CD8-positive, alpha-beta memory T cell (primary cell): ENCODE measurements around the gene B4GALNT4. TPM values are rescaled to one million over a fixed set of nuclear protein-coding genes. Genes with fewer than 3 reads are reported as not detected.
A peak's percentile ranks its signal among the peaks of the same experiment; 100 is the strongest.
"Not testable (repeated sequence)": the region's sequence is repeated elsewhere in the genome, so short reads cannot be mapped to it uniquely, and the experiment has no call there.

Experiments
- CTCF ChIA-PET: fragments of 350-600 bp; sonication (Branson Sonifier 250); formaldehyde crosslinking; loops from one replicate; lab custom pipeline; 2021; ENCODE audit warnings: antibody characterized with exemption; lab: Charles Lee
- POLR2A ChIA-PET: fragments of 350-600 bp; sonication (Branson Sonifier 250); formaldehyde crosslinking; loops from one replicate; lab custom pipeline; 2021; ENCODE audit warnings: antibody characterized with exemption; lab: Charles Lee
- DNase-seq, 5 donors: peaks; one replicate each; pipeline versions ENCODE4 v3.0.0 to v3.0.0-alpha.2; 2020 to 2022; ENCODE audit warnings: mixed read lengths in 1 of 5
- H3K27ac ChIP-seq: one replicate; pipeline ENCODE4 v1.7.0; 2013; ENCODE audit warnings: low read depth, mild to moderate bottlenecking, low read length, moderate library complexity
- H3K27me3 ChIP-seq: 2 replicates; pipeline ENCODE4 v1.7.0; 2013; ENCODE audit warnings: low read length, mild to moderate bottlenecking; ENCODE audit not compliant: insufficient read depth, poor library complexity, severe bottlenecking
- H3K36me3 ChIP-seq: 2 replicates; pipeline ENCODE4 v1.7.0; 2013; ENCODE audit warnings: mild to moderate bottlenecking, low read length, moderate library complexity; ENCODE audit not compliant: insufficient read depth
- H3K4me1 ChIP-seq: 2 replicates; pipeline ENCODE4 v1.7.0; 2013; ENCODE audit warnings: mild to moderate bottlenecking, low read length, moderate library complexity; ENCODE audit not compliant: insufficient read depth
- H3K4me3 ChIP-seq: 2 replicates; pipeline ENCODE4 v1.7.0; 2013; ENCODE audit warnings: mild to moderate bottlenecking, low read length
- H3K9me3 ChIP-seq: 2 replicates; pipeline ENCODE4 v1.7.0; 2013; ENCODE audit warnings: mild to moderate bottlenecking, low read length
- H3K27ac Mint-ChIP-seq, 8 donors: one replicate each; pipeline ENCODE4 v1.8.0; 2020 to 2021; ENCODE audit warnings: mixed read lengths in 8 of 8, mild to moderate bottlenecking in 6 of 8, inconsistent platforms in 3 of 8, moderate library complexity in 3 of 8
- H3K27me3 Mint-ChIP-seq, 2 donors: one replicate each; pipeline ENCODE4 v1.8.0; 2020 to 2021; ENCODE audit warnings: mixed read lengths in 2 of 2, mild to moderate bottlenecking in 1 of 2, moderate library complexity in 1 of 2
- H3K36me3 Mint-ChIP-seq, 3 donors: one replicate each; pipeline ENCODE4 v1.8.0; 2020 to 2021; ENCODE audit warnings: mixed read lengths in 3 of 3, inconsistent platforms in 1 of 3, mild to moderate bottlenecking in 1 of 3
- H3K4me1 Mint-ChIP-seq, 3 donors: one replicate each; pipeline ENCODE4 v1.8.0; 2020 to 2021; ENCODE audit warnings: mixed read lengths in 3 of 3, inconsistent platforms in 1 of 3, mild to moderate bottlenecking in 1 of 3
- H3K4me3 Mint-ChIP-seq, 7 donors: one replicate each; pipeline ENCODE4 v1.8.0; 2020 to 2021; ENCODE audit warnings: mixed read lengths in 7 of 7, mild to moderate bottlenecking in 6 of 7, moderate library complexity in 4 of 7, inconsistent platforms in 2 of 7
- H3K9me3 Mint-ChIP-seq, 5 donors: one replicate each; pipeline ENCODE4 v1.8.0; 2020 to 2022; ENCODE audit warnings: mixed read lengths in 5 of 5, mild to moderate bottlenecking in 3 of 5, moderate library complexity in 2 of 5, inconsistent platforms in 1 of 5
- polyA plus RNA-seq: library from polyadenylated mRNA; unstranded; fragments of 300-500 nt; fragmentation: Illumina TruSeq; gene quantifications from one replicate; pipeline ENCODE4 v1.2.3, GENCODE V29; 2021
- total RNA-seq, 2 experiments: library from RNA; stranded (reverse); gene quantifications; one replicate each; pipeline ENCODE4 v1.2.3, GENCODE V29; 2021

Gene B4GALNT4
- total and polyA plus RNA-seq, 3 experiments from 2014 or later = 0.31 to 0.81 (median 0.47) TPM

- H3K27me3 ChIP-seq = no peaks in the 10 kb centered on the region
- POLR2A ChIA-PET = interaction anchor here (0.6 kb wide), 1 partner anchor 42 kb away, joined by 3 read pairs; the partner anchor contains the start of gene PGGHG
- Mint-ChIP-seq H3K4me1 (peaks cover 52 to 60% (median 57%) of the 10 kb centered on the region in 3 donors), H3K36me3 (no peaks in the 10 kb centered on the region), H3K4me3 (peak overlapping the region; percentile 40 to 84 (median 73)), H3K27me3 (no peaks in the 10 kb centered on the region), H3K9me3 (no peaks in the 10 kb centered on the region), H3K27ac (peak overlapping the region; percentile 24 to 95 (median 70))
- H3K4me1 ChIP-seq = peaks cover 43% of the 10 kb centered on the region
- CTCF ChIA-PET = interaction anchor here (1.1 kb wide), 1 partner anchor 81 kb away, joined by 3 read pairs; no protein-coding TSS in a partner anchor
- H3K9me3 ChIP-seq = no peaks in the 10 kb centered on the region
- no peak for DNase-seq
- H3K4me3 ChIP-seq = peak overlapping the region; percentile 41
- H3K27ac ChIP-seq = no peak overlapping the region
- H3K36me3 ChIP-seq = no peaks in the 10 kb centered on the region
These were observed 37.8 kb upstream of the B4GALNT4 start for GRCh38 chr11:331358-332060.

- ChIA-PET POLR2A (no interaction called here), CTCF (no interaction called here)
- Histone ChIP-seq H3K9me3 (no peaks in the 10 kb centered on the region), H3K36me3 (no peaks in the 10 kb centered on the region), H3K27ac (no peak overlapping the region), H3K27me3 (no peaks in the 10 kb centered on the region), H3K4me3 (no peak overlapping the region), H3K4me1 (peaks cover 43% of the 10 kb centered on the region)
- Mint-ChIP-seq H3K36me3 (no peaks in the 10 kb centered on the region), H3K4me1 (peaks cover 45 to 51% (median 49%) of the 10 kb centered on the region in 3 donors), H3K27ac (peak overlapping the region in 2 of 8 donors; percentile 60 to 80), H3K9me3 (no peaks in the 10 kb centered on the region), H3K4me3 (peak overlapping the region in 3 of 7 donors; percentile 24 to 55 (median 43)), H3K27me3 (no peaks in the 10 kb centered on the region)
- no peak for DNase-seq
These were observed 36.4 kb upstream of the B4GALNT4 start for GRCh38 chr11:332651-333480.

- H3K36me3 Mint-ChIP-seq, CTCF ChIA-PET, H3K27ac ChIP-seq, H3K36me3 ChIP-seq, H3K27me3 ChIP-seq, DNase-seq, H3K9me3 ChIP-seq, H3K4me3 Mint-ChIP-seq, H3K27me3 Mint-ChIP-seq, H3K9me3 Mint-ChIP-seq, H3K4me3 ChIP-seq, POLR2A ChIA-PET: not testable (repeated sequence)
- peaks cover 45% of the 10 kb centered on the region in 3 donors for H3K4me1 Mint-ChIP-seq
- peaks cover 43% of the 10 kb centered on the region for H3K4me1 ChIP-seq
- peak overlapping the region in 1 of 8 donors; percentile 80 for H3K27ac Mint-ChIP-seq
These were observed 35.6 kb upstream of the B4GALNT4 start for GRCh38 chr11:333616-334263.

DNA sequence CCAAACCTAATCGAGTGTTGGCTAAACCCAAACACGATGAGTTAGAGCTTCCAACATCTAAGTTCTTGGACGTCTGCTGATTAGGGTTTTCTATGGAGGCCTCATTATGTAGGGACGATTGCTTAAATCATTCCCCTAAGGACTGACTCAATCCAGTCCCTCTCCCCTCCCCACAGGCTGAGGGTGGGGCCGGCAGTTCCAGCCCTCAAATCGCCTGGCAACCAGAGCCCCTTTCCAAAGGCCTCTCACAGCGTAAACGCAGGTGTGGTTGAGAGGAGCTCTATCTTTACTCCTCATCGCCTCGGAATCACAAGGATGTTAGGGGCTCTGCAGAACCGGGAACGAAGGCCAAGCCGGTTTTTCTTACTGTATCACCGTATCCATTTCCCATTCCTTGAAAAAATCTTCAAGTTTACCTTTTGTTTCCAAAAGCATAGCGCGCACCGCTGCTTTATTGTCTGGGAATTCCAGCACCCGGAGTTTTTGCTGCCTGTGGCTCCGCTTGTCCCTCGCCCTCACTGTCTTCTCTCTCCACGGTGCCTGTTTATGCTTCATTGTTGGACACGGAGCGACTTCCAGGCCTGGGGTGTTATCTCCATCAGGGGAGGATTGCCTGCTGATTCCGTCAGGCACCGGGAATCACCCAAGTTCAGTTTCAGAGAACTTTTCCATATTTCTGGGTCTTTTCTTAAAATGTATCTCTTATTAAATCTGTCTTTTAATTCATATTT, 34.9 kb upstream of the B4GALNT4 start:
- Mint-ChIP-seq H3K27me3 (no peaks in the 10 kb centered on the region), H3K4me1 (peaks cover 39 to 41% (median 39%) of the 10 kb centered on the region in 3 donors), H3K36me3 (no peaks in the 10 kb centered on the region), H3K27ac (no peak overlapping the region), H3K4me3 (no peak overlapping the region), H3K9me3 (no peaks in the 10 kb centered on the region)
- Histone ChIP-seq H3K36me3 (no peaks in the 10 kb centered on the region), H3K4me1 (peaks cover 41% of the 10 kb centered on the region), H3K9me3 (no peaks in the 10 kb centered on the region), H3K27me3 (no peaks in the 10 kb centered on the region), H3K27ac (no peak overlapping the region), H3K4me3 (no peak overlapping the region)
- ChIA-PET POLR2A (no interaction called here), CTCF (no interaction called here)
- DNase-seq = no peak

- no peak overlapping the region for H3K4me3 Mint-ChIP-seq
- Histone ChIP-seq H3K27me3 (no peaks in the 10 kb centered on the region), H3K36me3 (no peaks in the 10 kb centered on the region), H3K4me1 (peaks cover 25% of the 10 kb centered on the region), H3K9me3 (no peaks in the 10 kb centered on the region), H3K27ac (no peak overlapping the region), H3K4me3 (no peak overlapping the region)
- peak overlapping the region in 3 of 8 donors; percentile 7 to 59 (median 58) for H3K27ac Mint-ChIP-seq
- ChIA-PET POLR2A (interaction anchor here (1.0 kb wide), 1 partner anchor 24 kb away, joined by 3 read pairs; no protein-coding TSS in a partner anchor), CTCF (no interaction called here)
- H3K27me3 Mint-ChIP-seq = peaks cover 0 to 1% of the 10 kb centered on the region in 2 donors
- no peaks in the 10 kb centered on the region for H3K36me3 Mint-ChIP-seq
- H3K9me3 Mint-ChIP-seq = no peaks in the 10 kb centered on the region
- peaks cover 23 to 29% (median 26%) of the 10 kb centered on the region in 3 donors for H3K4me1 Mint-ChIP-seq
- DNase-seq = no peak
These were observed 33.3 kb upstream of the B4GALNT4 start for GRCh38 chr11:335779-336658.

DNA sequence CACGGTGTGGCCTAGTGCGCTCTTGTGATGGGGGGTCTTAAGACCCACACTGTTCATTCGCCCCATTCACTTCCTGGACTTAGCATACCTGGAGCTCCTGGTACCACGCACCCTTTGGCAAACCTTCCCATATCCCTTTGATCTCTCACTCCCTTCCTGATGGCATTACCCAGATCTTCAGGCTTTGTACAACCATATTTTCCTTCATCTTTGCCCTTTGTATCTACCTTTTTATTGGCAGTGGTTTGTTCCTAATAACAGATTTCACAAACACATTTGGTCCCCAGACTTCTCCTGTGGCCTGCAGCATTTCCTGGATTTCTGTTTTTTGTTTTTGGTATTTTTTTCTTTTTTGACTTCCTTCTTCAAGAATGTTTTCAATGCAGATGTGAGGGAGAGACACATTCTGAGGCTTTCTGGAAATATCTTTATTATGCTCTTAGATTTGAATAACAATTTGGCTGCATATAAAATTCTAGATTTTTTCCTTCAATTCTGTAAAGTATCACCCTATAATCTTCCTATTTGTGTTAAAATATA, 32.6 kb upstream of the B4GALNT4 start:
- Mint-ChIP-seq H3K9me3 (no peaks in the 10 kb centered on the region), H3K27me3 (peaks cover 0 to 3% of the 10 kb centered on the region in 2 donors), H3K27ac (peak overlapping the region in 2 of 8 donors; percentile 18 to 43), H3K36me3 (no peaks in the 10 kb centered on the region), H3K4me3 (no peak overlapping the region), H3K4me1 (peaks cover 16 to 21% (median 19%) of the 10 kb centered on the region in 3 donors)
- Histone ChIP-seq H3K4me1 (peaks cover 18% of the 10 kb centered on the region), H3K27me3 (no peaks in the 10 kb centered on the region), H3K4me3 (no peak overlapping the region), H3K27ac (no peak overlapping the region), H3K36me3 (no peaks in the 10 kb centered on the region), H3K9me3 (no peaks in the 10 kb centered on the region)
- CTCF ChIA-PET = no interaction called here
- POLR2A ChIA-PET = no interaction called here
- DNase-seq = no peak

DNA sequence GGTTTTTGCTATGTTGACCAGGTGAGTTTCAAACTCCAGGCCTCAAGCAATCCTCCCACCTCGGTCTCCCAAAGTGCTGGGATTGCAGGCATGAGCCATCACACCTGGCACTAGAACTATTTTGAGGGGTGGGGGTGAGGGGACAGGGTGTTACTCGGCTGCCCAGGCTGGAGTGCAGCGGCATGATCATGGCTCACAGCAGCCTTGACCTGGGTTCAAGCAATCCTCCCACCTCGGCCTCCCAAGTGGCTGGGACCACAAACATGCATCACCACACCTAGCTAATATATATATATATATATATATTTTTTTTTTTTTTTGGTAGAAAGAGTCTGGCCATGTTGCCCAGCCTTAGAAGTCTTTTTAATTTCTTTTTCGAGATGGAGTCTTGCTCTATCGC, 31.6 kb upstream of the B4GALNT4 start:
- no peak for DNase-seq
- H3K27ac Mint-ChIP-seq = no peak overlapping the region
- H3K9me3 Mint-ChIP-seq = no peaks in the 10 kb centered on the region
- Histone ChIP-seq H3K36me3 (no peaks in the 10 kb centered on the region), H3K27me3 (no peaks in the 10 kb centered on the region), H3K4me3 (no peak overlapping the region), H3K27ac (no peak overlapping the region), H3K4me1 (peaks cover 22% of the 10 kb centered on the region), H3K9me3 (no peaks in the 10 kb centered on the region)
- no peaks in the 10 kb centered on the region for H3K36me3 Mint-ChIP-seq
- peaks cover 14 to 24% (median 17%) of the 10 kb centered on the region in 3 donors for H3K4me1 Mint-ChIP-seq
- ChIA-PET POLR2A (no interaction called here), CTCF (interaction anchor here (3.7 kb wide), 1 partner anchor 16 kb away, joined by 25 read pairs; no protein-coding TSS in a partner anchor)
- H3K4me3 Mint-ChIP-seq = no peak overlapping the region
- peaks cover 0 to 3% of the 10 kb centered on the region in 2 donors for H3K27me3 Mint-ChIP-seq
